K562 (cell line): ENCODE measurements around the gene GFI1B. TPM values are rescaled to one million over a fixed set of nuclear protein-coding genes. Genes with fewer than 3 reads are reported as not detected.

ENCODE experiments used
- BCLAF1 ChIP-seq, 2 experiments: fragments of 450-650 bp in 1 of 2; IDR thresholded peaks; 2 replicates each; pipeline ENCODE4 v1.6.1; 2011 to 2017; ENCODE audit warnings: low read depth in 2 of 2, antibody characterized with exemption in 1 of 2, borderline replicate concordance in 1 of 2, low read length in 1 of 2, mild to moderate bottlenecking in 1 of 2, mixed read lengths in 1 of 2; ENCODE audit not compliant: control insufficient read depth in 1 of 2
- BHLHE40 ChIP-seq: IDR thresholded peaks from 2 replicates; pipeline ENCODE4 v1.6.1; 2011; ENCODE audit warnings: low read length, improper control_type of control experiment
- C11orf30 ChIP-seq: fragments of 450-650 bp; IDR thresholded peaks from 2 replicates; pipeline ENCODE4 v1.6.1; 2016; ENCODE audit warnings: low read depth, mild to moderate bottlenecking
- CREBBP ChIP-seq: IDR thresholded peaks from one replicate; pipeline ENCODE4 v1.6.1; 2012; ENCODE audit warnings: low read depth, mild to moderate bottlenecking, control low read depth, inconsistent platforms, low read length
- CTBP1 ChIP-seq: fragments of 450-650 bp; IDR thresholded peaks from 2 replicates; pipeline ENCODE4 v1.6.1; 2016; ENCODE audit warnings: borderline replicate concordance
- GABPB1 ChIP-seq: sonication (generic); formaldehyde crosslinking; IDR thresholded peaks from 2 replicates; pipeline ENCODE4 v1.8.0; 2022; ENCODE audit warnings: mild to moderate bottlenecking, missing genetic modification reagents
- HCFC1 ChIP-seq: IDR thresholded peaks from 2 replicates; pipeline ENCODE4 v1.6.1; 2012; ENCODE audit warnings: low read depth, low read length, improper control_type of control experiment
- HDAC2 ChIP-seq: fragments of 450-650 bp; IDR thresholded peaks from 2 replicates; pipeline ENCODE4 v1.6.1; 2016; ENCODE audit warnings: mild to moderate bottlenecking
- HDAC3 ChIP-seq: fragments of 450-650 bp; IDR thresholded peaks from 2 replicates; pipeline ENCODE4 v1.6.1; 2018; ENCODE audit warnings: borderline replicate concordance, mild to moderate bottlenecking, moderate library complexity; ENCODE audit not compliant: partially characterized antibody
- HES1 ChIP-seq: fragments of 450-650 bp; IDR thresholded peaks from 2 replicates; pipeline ENCODE4 v1.6.1; 2016; ENCODE audit warnings: low read depth, mild to moderate bottlenecking, moderate library complexity
- HMGN3 ChIP-seq: IDR thresholded peaks from 2 replicates; pipeline ENCODE4 v1.6.1; 2011; ENCODE audit warnings: borderline replicate concordance, low read depth, mild to moderate bottlenecking, mixed read lengths, low read length; ENCODE audit not compliant: insufficient read length; ENCODE audit errors: extremely low read depth
- KHSRP ChIP-seq: fragments of 450-650 bp; IDR thresholded peaks from 2 replicates; pipeline ENCODE4 v1.6.1; 2017
- MAX ChIP-seq: sonication (generic); formaldehyde crosslinking; IDR thresholded peaks from 2 replicates; pipeline ENCODE4 v1.9.0; 2022; ENCODE audit warnings: mild to moderate bottlenecking, missing genetic modification reagents
- MBD2 ChIP-seq: sonication (generic); IDR thresholded peaks from 2 replicates; pipeline ENCODE4 v1.6.1; 2016; ENCODE audit warnings: low read depth, borderline replicate concordance
- NCOA6 ChIP-seq: fragments of 450-650 bp; IDR thresholded peaks from 2 replicates; pipeline ENCODE4 v1.6.1; 2017; ENCODE audit warnings: mild to moderate bottlenecking
- NFIX ChIP-seq: fragments of 250-450 bp; sonication (Bioruptor Pico); IDR thresholded peaks from 2 replicates; pipeline ENCODE4 v1.4.0; 2020; ENCODE audit warnings: low read depth, mild to moderate bottlenecking, moderate library complexity
- PHF21A ChIP-seq: fragments of 450-650 bp; IDR thresholded peaks from 2 replicates; pipeline ENCODE4 v1.6.1; 2017; ENCODE audit warnings: low read depth, borderline replicate concordance
- POLR2B ChIP-seq: fragments of 450-650 bp; IDR thresholded peaks from 2 replicates; pipeline ENCODE4 v1.6.1; 2018; ENCODE audit warnings: low read depth; ENCODE audit not compliant: partially characterized antibody
- POLR2G ChIP-seq: fragments of 200-400 bp; formaldehyde crosslinking; IDR thresholded peaks from 2 replicates; pipeline ENCODE4 v1.6.1; 2017; ENCODE audit warnings: low read depth, mild to moderate bottlenecking, antibody characterized with exemption, low read length, moderate library complexity
- PTRF ChIP-seq: fragments of 450-650 bp; IDR thresholded peaks from 2 replicates; pipeline ENCODE4 v1.6.1; 2016; ENCODE audit warnings: mild to moderate bottlenecking, missing genetic modification characterization, missing compliant biosample characterization
- RFX1 ChIP-seq: fragments of 450-650 bp; IDR thresholded peaks from 2 replicates; pipeline ENCODE4 v1.6.1; 2016; ENCODE audit warnings: mild to moderate bottlenecking, moderate library complexity
- SRSF3 ChIP-seq: fragments of 200-400 bp; formaldehyde crosslinking; IDR thresholded peaks from 2 replicates; pipeline ENCODE4 v1.6.1; 2016; ENCODE audit warnings: mild to moderate bottlenecking, low read length, moderate library complexity; ENCODE audit not compliant: insufficient read depth
- TBL1XR1 ChIP-seq, 2 experiments: IDR thresholded peaks; 2 replicates each; pipeline ENCODE4 v1.6.1; 2012; ENCODE audit warnings: improper control_type of control experiment in 2 of 2, low read length in 2 of 2, mild to moderate bottlenecking in 1 of 2
- THRAP3 ChIP-seq: fragments of 450-650 bp; IDR thresholded peaks from 2 replicates; pipeline ENCODE4 v1.6.1; 2016; ENCODE audit warnings: mild to moderate bottlenecking, inconsistent platforms, borderline replicate concordance
- ZC3H11A ChIP-seq: IDR thresholded peaks from 2 replicates; pipeline ENCODE4 v1.6.1; 2012; ENCODE audit warnings: low read depth, low read length, improper control_type of control experiment
- ZKSCAN8 ChIP-seq: fragments of 200-800 bp; sonication (Bioruptor generic); IDR thresholded peaks from 2 replicates; pipeline ENCODE4 v1.6.1; 2016; ENCODE audit warnings: missing genetic modification characterization, missing compliant biosample characterization
- polyA plus RNA-seq, 8 experiments: library from polyadenylated mRNA; depleted of rRNA in 4 of 8; stranded (reverse) in 5 of 8; unstranded in 3 of 8; fragments of >200 nt; fragmentation: Nextera tagmentation in 2 of 8; fragmentation: Illumina TruSeq in 1 of 8; extraction: Ambion mirVana in 2 of 8; extraction: Trizol in 1 of 8; gene quantifications; 2 replicates each; pipeline versions ENCODE4 v1.2.1 to v1.2.3, GENCODE V29; 2011 to 2014; ENCODE audit warnings: inconsistent platforms in 1 of 8, missing spikeins in 1 of 8
- total RNA-seq, 7 experiments: library from RNA; depleted of rRNA in 6 of 7; stranded (reverse); fragments of >200 nt in 6 of 7; fragmentation: Illumina TruSeq in 2 of 7; extraction: Trizol in 2 of 7; gene quantifications; 2 replicates each; pipeline versions ENCODE4 v1.2.1 to v1.2.3, GENCODE V29; 2011 to 2021; ENCODE audit warnings: low replicate concordance in 1 of 7

Gene GFI1B
- total and polyA plus RNA-seq, 9 of the 15 experiments (the other 6 are each of a cell fraction or from before 2014, with no cell fraction given): 8.0 to 75.7 (median 34.5) TPM

GRCh38 chr9:132944294-132945185 lies 34.0 kb upstream of the GFI1B start, which contains the start of gene TSC1 (continued):
- TF ChIP-seq BCLAF1 (IDR thresholded peaks at IDR 0.05; ENCODE audit: borderline replicate concordance in 1 of 2, control insufficient read depth in 1 of 2, low read depth in 2 of 2, low read length in 1 of 2) (no peak), GABPB1 (CRISPR knock-in tag) (peak; percentile 60), KHSRP (peak; percentile 61; the same call in 1 of the 2 replicates), MBD2 (peak; percentile 76), MAX (CRISPR knock-in tag) (peak; percentile 37), HMGN3 (peak; percentile 10), RFX1 (no peak), HDAC3 (peak; percentile 90), POLR2G (peak; percentile 87), NCOA6 (peak; percentile 64; the same call in 1 of the 2 replicates), CTBP1 (peak; percentile 82), PTRF (tag) (no peak), POLR2B (peak; percentile 59), ZC3H11A (peak; percentile 51; the same call in 1 of the 2 replicates), CREBBP (no peak), C11orf30 (peak; percentile 95), ZKSCAN8 (no peak), BHLHE40 (peak; percentile 66), PHF21A (peak; percentile 79; the same call in 1 of the 2 replicates), NFIX (CRISPR knock-in tag) (no peak), SRSF3 (no peak), TBL1XR1 (IDR thresholded peaks at IDR 0.05; ENCODE audit: low read length in 2 of 2) (peak; percentile 38 to 62; a peak in 2 of 4 replicates), HES1 (peak; percentile 83), HDAC2 (peak; percentile 91), HCFC1 (peak; percentile 70; the same call in 1 of the 2 replicates), THRAP3 (no peak)
